OCI-LY3 (cell line): Measurements from ENCODE around the gene PROSER3.
"Not testable (repeated sequence)": the region's sequence is repeated elsewhere in the genome, so short reads cannot be mapped to it uniquely, and the experiment has no call there.

Source experiments
- H2AFZ ChIP-seq: fragments of 200-600, 300-600 bp; shearing (Covaris generic); 2 replicates; pipeline ENCODE4 v1.6.0; 2014; ENCODE audit warnings: antibody characterized with exemption, low read depth, low read length
- H3K27ac ChIP-seq: fragments of 200-600, 300-600 bp; sonication (generic); 2 replicates; pipeline ENCODE4 v1.5.1; 2014; ENCODE audit warnings: mild to moderate bottlenecking, low read length, moderate library complexity, mixed read lengths
- H3K27me3 ChIP-seq: fragments of 200-600, 300-600 bp; sonication (generic); 2 replicates; pipeline ENCODE4 v1.6.1; 2014; ENCODE audit warnings: low read depth, low read length, mixed read lengths
- H3K36me3 ChIP-seq: fragments of 200-600, 300-600 bp; sonication (generic); replicated peaks from 2 replicates; pipeline ENCODE3; 2014; ENCODE audit warnings: low read depth, low read length, mixed read lengths
- H3K4me1 ChIP-seq: fragments of 300-600, 200-600 bp; sonication (generic); 2 replicates; pipeline ENCODE4 v1.6.1; 2014; ENCODE audit warnings: low read length, mixed read lengths
- H3K4me2 ChIP-seq: fragments of 200-600, 300-600 bp; sonication (generic); 2 replicates; pipeline ENCODE4 v1.6.1; 2014; ENCODE audit warnings: low read length, mixed read lengths
- H3K4me3 ChIP-seq: fragments of 300-600, 200-600 bp; sonication (generic); 2 replicates; pipeline ENCODE4 v1.5.1; 2014; ENCODE audit warnings: antibody characterized with exemption, mild to moderate bottlenecking, low read length, moderate library complexity
- H3K79me2 ChIP-seq: fragments of 300-600, 200-600 bp; shearing (Covaris generic); 2 replicates; pipeline ENCODE4 v1.6.1; 2014; ENCODE audit warnings: mild to moderate bottlenecking, low read length, mixed read lengths
- H3K9ac ChIP-seq: fragments of 300-600, 200-600 bp; shearing (Covaris generic); 2 replicates; pipeline ENCODE4 v1.6.0; 2014; ENCODE audit warnings: mild to moderate bottlenecking, low read length, moderate library complexity
- H3K9me3 ChIP-seq: fragments of 200-600, 300-600 bp; shearing (Covaris generic); 2 replicates; pipeline ENCODE4 v1.6.1; 2014; ENCODE audit warnings: low read length, mixed read lengths; ENCODE audit not compliant: insufficient read depth
- H4K20me1 ChIP-seq: fragments of 200-600, 300-600 bp; sonication (generic); 2 replicates; pipeline ENCODE4 v1.6.1; 2016; ENCODE audit warnings: low read length, mixed read lengths; ENCODE audit not compliant: insufficient read depth
- EZH2phosphoT487 ChIP-seq: fragments of 200-600 bp; shearing (Covaris generic); IDR thresholded peaks from 2 replicates; pipeline ENCODE4 v1.6.1; 2018; ENCODE audit warnings: antibody characterized with exemption, mixed run types, low read depth
- TF ChIP-seq, protein P1 (sequence below): fragments of 200-600, 300-600 bp; sonication (generic); IDR thresholded peaks from 2 replicates; pipeline ENCODE4 v1.5.1; 2014; ENCODE audit warnings: antibody characterized with exemption, low read length, low read depth

PROSER3 gene

DNA sequence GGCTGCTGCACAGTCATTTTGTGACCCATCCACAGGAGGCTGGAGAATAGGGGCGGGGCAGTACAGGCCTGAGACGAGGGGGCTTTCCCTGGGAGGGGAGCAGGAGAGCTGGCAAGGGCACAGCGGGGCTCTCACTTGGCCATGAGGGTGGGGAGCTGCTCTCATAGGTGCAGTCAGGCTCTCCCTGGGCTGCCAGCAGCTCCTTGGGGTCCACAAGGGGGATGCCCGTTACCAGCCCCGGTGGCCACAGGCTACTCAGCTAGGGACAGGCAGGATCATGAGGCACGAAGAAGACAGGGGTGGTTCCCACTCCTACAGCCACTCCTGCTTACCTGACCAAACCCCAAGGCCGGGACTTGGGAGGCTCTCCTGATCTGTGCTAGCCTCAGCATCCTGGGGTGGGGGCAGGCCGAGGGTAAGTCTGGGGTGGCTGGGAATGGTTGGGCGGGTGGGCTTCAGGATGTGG is 33.9 kb downstream of the PROSER3 start:
- Histone ChIP-seq H4K20me1 (no peaks in the 10 kb centered on the region), H3K27ac (no peak overlapping the region), H3K9me3 (no peaks in the 10 kb centered on the region), H3K9ac (no peak overlapping the region), H3K36me3 (no peaks in the 10 kb centered on the region), H3K4me3 (no peak overlapping the region), H3K27me3 (no peaks in the 10 kb centered on the region; the same call in 1 of the 2 replicates), H3K4me1 (no peaks in the 10 kb centered on the region; the same call in 1 of the 2 replicates), H3K4me2 (no peak overlapping the region), H2AFZ (no peak overlapping the region), H3K79me2 (no peaks in the 10 kb centered on the region)
- no peak for TF ChIP-seq EZH2phosphoT487
- TF ChIP-seq, protein P1, sequence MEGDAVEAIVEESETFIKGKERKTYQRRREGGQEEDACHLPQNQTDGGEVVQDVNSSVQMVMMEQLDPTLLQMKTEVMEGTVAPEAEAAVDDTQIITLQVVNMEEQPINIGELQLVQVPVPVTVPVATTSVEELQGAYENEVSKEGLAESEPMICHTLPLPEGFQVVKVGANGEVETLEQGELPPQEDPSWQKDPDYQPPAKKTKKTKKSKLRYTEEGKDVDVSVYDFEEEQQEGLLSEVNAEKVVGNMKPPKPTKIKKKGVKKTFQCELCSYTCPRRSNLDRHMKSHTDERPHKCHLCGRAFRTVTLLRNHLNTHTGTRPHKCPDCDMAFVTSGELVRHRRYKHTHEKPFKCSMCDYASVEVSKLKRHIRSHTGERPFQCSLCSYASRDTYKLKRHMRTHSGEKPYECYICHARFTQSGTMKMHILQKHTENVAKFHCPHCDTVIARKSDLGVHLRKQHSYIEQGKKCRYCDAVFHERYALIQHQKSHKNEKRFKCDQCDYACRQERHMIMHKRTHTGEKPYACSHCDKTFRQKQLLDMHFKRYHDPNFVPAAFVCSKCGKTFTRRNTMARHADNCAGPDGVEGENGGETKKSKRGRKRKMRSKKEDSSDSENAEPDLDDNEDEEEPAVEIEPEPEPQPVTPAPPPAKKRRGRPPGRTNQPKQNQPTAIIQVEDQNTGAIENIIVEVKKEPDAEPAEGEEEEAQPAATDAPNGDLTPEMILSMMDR: no peak

DNA sequence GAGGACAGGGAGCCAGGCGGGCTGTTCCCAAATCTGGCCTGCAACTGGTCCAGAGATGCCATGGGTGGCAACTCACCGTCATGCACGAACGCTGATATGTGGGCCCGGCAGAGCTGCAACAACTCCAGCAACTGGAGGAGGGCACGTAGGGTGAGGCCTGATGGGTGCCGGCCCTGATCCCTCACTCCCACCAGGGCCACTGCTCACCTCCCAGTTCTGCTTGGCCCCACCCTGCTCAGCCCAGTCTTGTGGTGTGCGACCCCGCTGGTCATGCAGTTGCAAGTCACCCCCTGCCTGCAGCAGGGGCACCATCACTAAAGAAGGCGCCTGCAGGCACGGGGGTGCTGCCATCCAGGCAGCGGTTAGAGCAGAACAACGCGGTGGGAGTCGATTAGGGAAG is 34.3 kb downstream of the PROSER3 start:
- no peak overlapping the region for H2AFZ ChIP-seq
- no peaks in the 10 kb centered on the region for H3K9me3 ChIP-seq
- no peak overlapping the region for H3K9ac ChIP-seq
- no peak overlapping the region for H3K4me3 ChIP-seq
- no peaks in the 10 kb centered on the region for H3K79me2 ChIP-seq
- TF ChIP-seq, protein P1: no peak
- no peak for TF ChIP-seq EZH2phosphoT487
- H3K4me2 ChIP-seq: no peak overlapping the region
- no peaks in the 10 kb centered on the region for H3K36me3 ChIP-seq
- no peaks in the 10 kb centered on the region for H4K20me1 ChIP-seq
- H3K27me3 ChIP-seq: no peaks in the 10 kb centered on the region; the same call in 1 of the 2 replicates
- no peak overlapping the region for H3K27ac ChIP-seq
- H3K4me1 ChIP-seq: no peaks in the 10 kb centered on the region; the same call in 1 of the 2 replicates

DNA sequence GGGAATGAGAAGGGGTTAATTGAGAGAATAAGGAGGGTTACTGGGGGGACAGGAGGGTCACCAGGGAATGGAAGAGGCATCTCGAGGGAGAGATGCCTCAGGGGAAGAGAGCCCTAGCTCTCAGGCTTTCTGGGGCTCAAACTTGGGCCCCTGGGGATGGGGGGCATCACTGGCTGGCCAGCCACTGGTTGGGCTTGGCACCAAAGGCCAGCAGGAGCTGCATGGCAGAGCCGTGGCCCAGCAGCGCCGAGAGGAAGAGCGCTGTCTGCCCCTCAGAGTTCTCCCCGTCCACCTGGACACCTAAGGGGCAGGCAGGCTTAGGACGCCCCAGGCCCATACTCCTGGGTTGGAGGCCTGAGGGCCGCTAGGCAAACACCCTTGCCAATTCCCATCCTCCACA is 34.9 kb downstream of the PROSER3 start:
- H3K4me2 ChIP-seq: no peak overlapping the region
- H3K27me3 ChIP-seq: no peaks in the 10 kb centered on the region; the same call in 1 of the 2 replicates
- no peaks in the 10 kb centered on the region for H3K79me2 ChIP-seq
- no peak overlapping the region for H3K4me3 ChIP-seq
- H2AFZ ChIP-seq: no peak overlapping the region
- H3K4me1 ChIP-seq: no peaks in the 10 kb centered on the region; the same call in 1 of the 2 replicates
- no peaks in the 10 kb centered on the region for H4K20me1 ChIP-seq
- no peak overlapping the region for H3K9ac ChIP-seq
- H3K36me3 ChIP-seq: no peaks in the 10 kb centered on the region
- H3K27ac ChIP-seq: no peak overlapping the region
- no peak for TF ChIP-seq EZH2phosphoT487
- TF ChIP-seq, protein P1: no peak
- H3K9me3 ChIP-seq: no peaks in the 10 kb centered on the region

DNA sequence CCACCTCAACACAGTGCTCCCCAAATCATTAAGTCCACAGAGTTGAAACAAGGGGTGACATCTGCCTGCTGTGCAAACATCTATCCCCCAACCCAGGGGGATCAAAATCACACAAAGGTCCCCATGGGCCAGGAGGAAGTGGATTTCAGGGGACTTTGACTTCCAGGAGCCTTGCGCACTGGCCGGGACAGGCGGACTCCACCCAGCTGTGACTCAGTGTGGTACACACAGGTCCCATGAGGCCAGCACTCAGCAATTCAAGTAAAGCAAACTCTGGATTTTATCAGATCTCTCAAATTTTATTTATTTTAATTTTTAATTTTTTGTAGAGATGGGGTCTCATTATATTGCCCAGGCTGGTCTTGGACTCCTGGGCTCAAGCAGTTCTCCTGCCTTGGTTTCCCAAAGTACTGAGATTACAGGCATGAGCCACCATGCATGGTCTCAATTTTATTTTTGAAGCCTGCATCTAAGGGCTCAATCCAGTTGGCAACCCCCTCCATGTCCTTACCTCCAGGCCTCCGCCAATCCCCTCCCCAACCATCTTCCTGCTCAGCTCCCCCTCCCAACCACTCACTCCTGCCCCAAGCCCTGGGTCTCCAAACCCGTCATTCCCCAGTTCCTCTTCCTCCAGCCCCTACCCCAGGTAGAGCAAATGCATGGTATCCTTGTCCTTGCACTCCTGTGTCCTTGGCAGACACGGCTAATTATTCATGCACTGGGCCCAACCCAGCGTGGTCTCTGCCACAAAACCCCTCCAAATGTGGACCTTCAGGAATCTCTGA is 35.6 kb downstream of the PROSER3 start:
- Histone ChIP-seq H4K20me1 (no peaks in the 10 kb centered on the region), H3K4me3 (no peak overlapping the region), H3K27ac (no peak overlapping the region), H3K4me1 (no peaks in the 10 kb centered on the region; the same call in 1 of the 2 replicates), H3K27me3 (no peaks in the 10 kb centered on the region; the same call in 1 of the 2 replicates), H3K9ac (no peak overlapping the region), H3K79me2 (no peaks in the 10 kb centered on the region), H3K4me2 (no peak overlapping the region), H2AFZ (no peak overlapping the region), H3K36me3 (no peaks in the 10 kb centered on the region), H3K9me3 (no peaks in the 10 kb centered on the region)
- TF ChIP-seq, protein P1: no peak
- no peak for TF ChIP-seq EZH2phosphoT487

DNA sequence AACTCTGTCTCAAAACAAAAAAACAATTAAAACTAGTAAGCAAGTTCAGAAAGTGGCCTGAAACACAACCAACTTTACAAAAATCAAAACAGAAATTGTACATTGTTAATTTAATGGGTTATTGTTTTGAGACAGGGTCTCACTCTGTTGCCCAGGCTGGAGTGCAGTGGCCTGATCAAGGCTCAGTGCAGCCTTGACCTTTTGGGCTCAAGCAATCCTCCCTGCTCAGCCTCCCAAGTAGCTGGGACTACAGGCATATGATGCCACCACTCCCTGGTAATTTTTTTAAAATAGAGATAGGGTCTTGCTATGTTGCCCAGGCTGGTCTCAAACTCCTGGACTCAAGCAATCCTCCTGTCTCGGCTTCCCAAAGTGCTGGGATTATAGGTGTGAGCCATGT is 37.6 kb downstream of the PROSER3 start:
- not testable (repeated sequence) for H3K9ac ChIP-seq, H4K20me1 ChIP-seq, H3K27ac ChIP-seq, H3K4me2 ChIP-seq, H3K36me3 ChIP-seq, H3K9me3 ChIP-seq, H3K4me3 ChIP-seq, H3K79me2 ChIP-seq, H2AFZ ChIP-seq, H3K4me1 ChIP-seq, H3K27me3 ChIP-seq
